HG02885 (cell line): Measurements from ENCODE around the gene ST3GAL4.
"Not testable (repeated sequence)": the region's sequence is repeated elsewhere in the genome, so short reads cannot be mapped to it uniquely, and the experiment has no call there.

Source experiments
- ATAC-seq: cut with Tn5 transposase; IDR thresholded peaks from one replicate; pipeline ENCODE4 v1.9.1; 2021; ENCODE audit warnings: mild to moderate bottlenecking; ENCODE audit not compliant: unreplicated experiment, poor library complexity

ST3GAL4 gene

DNA sequence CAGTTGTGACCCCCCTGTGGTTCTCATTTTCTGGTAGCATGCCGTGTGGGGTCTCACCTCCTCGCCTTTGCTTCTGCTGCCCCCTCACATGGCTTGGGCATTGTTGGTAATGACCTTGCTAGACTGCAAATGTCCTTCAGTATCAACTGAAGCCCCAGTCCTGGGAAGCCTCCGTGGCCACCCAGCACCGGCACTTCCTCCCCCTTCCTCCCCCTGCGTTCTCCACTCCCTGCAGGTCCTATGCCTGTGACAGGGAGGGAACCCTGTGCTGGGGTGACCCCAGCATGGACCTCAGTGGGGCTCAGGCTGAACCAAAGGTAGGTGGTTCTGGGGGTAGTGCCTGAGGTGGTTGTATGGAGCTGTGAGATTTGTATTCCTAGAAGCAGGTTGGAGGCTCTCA is 5.9 kb downstream of the ST3GAL4 start:
- no peak for ATAC-seq

DNA sequence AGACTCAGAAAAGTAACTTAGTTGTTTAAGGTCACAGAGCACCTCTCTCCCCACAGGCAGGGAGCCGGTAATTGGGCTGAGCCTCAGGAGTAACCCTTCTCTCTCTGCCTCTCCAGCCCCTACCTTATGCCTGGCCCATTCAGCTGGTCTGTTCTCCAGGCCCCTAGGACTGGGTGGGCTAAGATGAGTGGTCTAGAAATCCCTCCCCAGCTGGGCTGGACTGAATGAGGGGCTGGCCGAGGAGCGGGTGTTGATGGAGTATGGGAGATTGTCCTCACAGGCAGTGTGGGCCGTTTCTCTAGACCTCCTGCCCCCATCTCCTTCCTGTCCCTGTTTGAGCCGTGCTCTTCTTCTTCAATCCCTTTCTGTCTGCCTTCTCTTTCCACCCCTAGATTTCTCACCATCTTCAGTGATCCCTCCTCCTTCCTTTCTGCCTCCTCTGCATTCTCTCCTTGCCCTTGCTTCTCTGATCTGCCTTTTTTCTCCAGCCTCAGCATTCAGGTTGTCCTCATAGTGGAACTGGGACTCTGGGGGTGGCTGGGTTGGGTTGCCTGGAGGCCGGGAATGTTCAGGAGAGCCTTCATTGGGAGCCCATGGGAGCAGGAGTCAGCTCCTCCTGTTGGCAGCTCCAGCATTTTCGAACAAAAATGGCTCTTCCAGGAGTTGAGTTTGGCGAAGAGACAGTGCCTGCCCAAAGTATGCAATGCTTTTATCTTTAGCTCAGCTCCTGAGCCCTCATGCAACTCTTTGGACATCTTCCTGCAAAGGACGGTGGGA is 7.6 kb downstream of the ST3GAL4 start:
- no peak for ATAC-seq

DNA sequence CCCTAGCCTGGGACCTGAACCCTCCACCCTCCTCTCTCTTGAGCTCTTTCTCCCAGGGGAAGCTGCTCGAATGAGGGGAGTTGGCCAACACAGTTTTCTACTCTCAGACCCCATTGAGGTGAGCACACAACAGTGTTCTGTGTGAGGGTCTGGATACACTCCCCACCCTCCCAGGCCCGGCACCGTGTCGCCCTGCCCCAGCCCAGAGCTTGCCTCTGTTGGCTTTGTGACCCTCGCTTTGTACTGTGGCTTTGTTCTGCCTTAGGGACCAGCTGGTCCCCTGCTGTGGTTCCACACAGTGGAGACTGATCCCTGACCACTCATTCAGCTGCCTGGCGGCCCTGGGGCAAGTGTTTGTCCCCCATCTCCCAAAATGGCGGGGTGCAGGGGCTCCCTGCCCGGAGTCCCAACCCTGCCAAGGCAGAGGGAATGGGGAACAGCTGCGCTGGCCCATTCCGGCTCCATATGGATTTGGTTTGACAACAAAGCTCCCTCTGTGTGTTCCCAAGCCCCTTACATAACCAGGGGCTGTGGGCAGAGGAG is 8.3 kb downstream of the ST3GAL4 start:
- no peak for ATAC-seq

DNA sequence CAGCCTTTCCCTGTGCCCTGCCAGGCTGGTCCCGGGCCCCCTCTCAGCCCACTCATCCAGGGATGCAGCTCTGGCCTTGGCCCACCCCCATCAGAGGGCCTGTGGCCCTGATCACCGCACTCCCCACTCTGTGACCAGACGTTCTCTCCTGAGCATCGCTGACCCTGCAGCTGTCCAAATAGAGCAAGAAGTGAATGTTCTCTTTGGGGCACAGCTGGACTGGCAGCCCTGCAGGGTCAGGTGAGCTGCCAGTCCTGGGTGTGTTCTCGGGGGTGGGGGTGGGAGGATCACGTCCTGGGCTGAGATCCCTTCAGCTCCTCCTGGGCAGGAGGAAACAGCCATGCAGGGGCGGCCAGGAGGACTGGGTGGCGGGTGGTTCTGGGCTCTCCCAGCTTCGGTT is 9.2 kb downstream of the ST3GAL4 start:
- not testable (repeated sequence) for ATAC-seq

DNA sequence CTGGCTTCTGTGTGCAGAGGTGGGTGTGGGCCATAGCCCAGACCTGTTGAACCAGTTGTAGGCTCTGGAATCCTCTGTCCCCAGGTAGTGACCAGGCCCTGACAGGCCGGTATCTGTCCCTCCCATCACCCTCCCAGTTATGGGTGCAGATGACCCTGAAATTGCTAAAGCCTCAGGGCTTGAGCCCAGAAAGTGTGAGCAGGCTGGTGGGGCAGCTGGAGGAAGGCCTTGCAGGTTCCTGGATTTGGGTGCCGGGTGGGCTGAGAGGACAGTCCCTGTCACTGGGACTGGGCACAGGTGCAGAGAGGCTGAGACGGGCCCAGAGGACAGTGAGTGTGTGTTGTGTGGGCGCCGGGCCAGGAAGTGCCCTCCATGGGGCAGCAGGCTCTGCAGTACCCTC is 10.0 kb downstream of the ST3GAL4 start:
- ATAC-seq = not testable (repeated sequence)

DNA sequence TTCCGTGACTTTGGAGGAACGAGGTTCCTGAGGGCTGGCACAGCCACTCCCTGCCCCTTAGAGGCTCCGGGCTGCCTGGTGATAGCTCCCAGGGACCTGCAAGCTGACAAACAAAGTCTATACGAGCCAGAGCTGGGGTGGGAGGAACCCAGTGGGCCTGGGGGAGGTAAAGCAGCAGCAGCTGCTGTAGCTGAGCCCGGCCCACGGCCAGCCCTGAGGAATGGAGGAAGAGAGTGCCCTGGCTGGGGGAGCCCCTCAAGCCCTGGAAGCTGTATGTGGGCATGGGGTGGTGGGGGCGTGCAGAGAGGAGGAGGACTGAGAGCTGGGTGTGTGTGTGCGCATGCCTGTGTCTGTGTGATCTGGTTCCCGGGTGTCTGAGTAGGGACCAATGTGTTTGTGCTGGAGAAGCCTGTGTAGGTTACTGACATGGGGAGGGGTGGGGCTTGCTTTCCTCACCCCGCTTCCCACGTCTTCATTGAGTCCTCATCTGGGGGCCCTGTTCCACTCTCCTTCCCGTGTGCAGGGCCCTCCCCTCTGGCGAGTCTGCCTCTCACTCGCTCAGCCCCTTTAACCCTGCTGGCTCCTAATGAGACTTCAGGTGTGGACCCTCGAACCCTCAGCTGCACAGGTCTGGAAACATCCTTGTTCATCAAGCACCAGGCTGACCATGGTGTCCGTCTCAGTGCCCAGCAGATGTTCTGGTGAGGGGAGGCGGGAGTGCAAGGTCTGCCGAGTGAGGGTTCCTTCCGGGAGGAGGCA is 10.8 kb downstream of the ST3GAL4 start:
- ATAC-seq = no peak

DNA sequence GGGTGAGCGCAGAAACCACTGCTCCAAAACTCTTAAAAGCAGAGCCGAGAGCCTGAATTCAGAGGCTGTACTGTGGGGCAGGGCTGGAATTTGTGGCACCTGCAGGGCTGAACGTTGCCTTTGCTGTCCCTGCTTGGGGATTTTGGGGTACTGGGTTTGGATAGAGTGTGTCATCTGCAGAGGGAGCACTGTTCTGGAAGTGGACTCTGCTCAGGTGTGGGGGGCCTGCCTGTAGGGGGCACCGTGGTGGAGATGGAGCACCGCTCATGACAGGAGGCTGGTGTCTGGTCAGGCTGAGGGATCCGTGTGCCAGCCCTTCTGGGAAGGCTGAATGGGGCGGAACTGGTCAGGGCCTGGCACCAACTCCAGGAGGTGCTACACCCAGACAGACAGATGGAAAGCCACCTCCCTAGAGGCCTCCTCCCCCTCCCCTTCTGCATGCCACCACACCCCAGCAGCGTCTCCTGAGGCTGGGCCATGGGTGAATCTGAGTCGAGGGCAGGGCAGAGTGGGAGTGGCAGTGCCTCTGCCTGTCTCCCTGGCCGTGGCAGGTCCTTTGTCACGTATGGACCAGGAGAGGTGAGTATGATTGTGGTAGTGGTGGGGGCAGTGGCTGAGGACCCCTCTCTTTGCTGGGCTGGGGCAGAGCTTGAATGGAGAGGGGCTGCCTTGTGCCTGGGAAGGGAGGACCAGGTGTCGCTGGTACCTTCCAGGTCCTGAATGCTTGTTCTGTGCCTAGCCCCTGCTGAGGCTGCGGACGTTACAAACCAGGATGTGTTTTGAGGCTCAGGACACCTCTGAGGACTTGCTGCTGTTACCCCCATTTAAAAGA is 11.6 kb downstream of the ST3GAL4 start:
- not testable (repeated sequence) for ATAC-seq

DNA sequence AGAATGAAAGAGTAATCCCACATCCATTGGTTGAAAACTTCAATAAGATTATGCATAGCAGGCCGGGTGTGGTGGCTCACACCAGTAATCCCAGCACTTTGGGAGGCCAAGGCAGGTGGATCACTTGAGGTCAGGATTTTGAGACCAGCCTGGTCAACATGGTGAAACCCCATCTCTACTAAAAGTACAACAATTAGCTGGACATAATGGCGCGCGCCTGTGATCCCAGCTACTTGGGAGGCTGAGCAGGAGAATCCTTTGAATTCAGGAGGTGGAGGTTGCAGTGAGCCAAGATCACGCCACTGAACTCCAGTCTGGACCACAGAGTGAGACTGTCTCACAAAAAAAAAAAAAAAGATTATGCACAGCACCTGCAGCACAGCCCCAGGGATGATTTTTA is 12.3 kb downstream of the ST3GAL4 start:
- not testable (repeated sequence) for ATAC-seq

DNA sequence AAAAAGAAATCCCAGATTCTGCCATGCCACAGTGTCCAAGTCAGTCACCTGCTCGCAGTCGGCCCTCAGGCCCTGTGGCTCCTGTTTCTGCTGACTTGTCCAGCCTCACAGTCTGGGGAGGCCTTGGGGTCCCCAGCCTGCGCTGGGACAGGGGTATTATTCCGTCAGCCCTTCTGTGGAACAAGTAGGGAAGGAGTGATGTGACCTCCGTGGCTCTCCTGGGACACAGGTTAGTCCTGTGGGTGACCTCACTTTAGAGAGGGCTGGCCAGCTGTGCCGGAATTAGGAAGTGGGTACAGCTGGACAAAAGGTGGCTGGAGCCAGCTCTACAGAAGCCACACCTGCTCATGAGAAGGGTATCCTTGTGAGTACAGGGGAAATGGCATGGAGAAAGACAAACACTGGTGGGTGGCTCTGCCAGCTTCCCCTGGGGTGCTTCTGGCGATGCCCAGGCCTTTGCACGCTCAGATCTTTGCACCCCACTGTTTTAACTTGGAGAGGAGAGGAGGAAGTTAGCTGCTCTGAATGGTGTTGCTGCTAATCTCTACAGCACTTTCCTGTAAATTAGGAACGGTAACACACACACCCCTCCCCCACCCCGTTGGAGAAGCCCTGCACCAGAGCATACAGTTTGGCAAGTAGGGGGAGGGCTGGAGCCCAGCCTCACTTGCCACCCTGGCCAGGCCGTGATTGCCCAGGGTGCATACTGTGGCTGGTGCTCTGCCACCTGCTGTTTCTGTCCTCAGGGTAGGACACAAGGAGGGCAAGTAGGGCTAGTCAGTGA is 13.0 kb downstream of the ST3GAL4 start:
- not testable (repeated sequence) for ATAC-seq

DNA sequence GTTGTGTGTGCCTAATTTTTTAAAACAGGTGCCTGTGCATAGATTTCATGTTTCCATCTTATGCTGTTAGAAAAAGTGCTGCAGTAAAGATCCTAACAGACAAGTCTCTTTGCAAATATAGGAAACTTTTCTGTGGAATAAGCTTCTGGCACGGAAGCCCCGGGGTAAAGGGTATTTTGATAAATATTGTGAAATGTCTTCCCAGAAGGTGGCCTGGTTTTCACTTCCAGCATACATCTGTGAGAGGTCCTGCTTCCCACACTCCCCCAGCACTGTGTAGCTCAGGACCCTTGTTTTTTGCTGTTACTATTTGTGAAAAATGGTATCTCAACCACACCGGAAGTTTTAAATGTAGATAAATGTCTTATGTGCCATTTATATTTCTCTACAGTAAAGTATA is 14.5 kb downstream of the ST3GAL4 start:
- no peak for ATAC-seq

DNA sequence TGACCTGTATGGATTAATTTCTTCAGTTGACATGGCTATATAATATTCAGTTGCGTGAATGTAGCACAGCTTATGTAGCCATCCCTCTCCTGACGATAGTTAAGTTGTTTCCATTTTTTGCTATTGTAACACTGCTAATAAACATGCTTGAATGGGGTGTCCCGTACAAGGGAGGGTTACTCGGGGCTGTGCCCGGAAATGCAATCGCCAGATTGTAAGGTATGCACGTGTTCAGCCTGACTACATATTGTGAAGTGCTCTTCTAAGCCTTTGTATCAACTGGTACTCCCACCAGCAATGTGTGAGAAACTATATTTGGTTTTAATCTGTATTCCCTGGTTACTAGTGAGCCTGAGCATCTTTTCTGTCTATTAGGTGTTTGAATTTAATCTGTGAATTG is 16.1 kb downstream of the ST3GAL4 start:
- ATAC-seq = no peak

DNA sequence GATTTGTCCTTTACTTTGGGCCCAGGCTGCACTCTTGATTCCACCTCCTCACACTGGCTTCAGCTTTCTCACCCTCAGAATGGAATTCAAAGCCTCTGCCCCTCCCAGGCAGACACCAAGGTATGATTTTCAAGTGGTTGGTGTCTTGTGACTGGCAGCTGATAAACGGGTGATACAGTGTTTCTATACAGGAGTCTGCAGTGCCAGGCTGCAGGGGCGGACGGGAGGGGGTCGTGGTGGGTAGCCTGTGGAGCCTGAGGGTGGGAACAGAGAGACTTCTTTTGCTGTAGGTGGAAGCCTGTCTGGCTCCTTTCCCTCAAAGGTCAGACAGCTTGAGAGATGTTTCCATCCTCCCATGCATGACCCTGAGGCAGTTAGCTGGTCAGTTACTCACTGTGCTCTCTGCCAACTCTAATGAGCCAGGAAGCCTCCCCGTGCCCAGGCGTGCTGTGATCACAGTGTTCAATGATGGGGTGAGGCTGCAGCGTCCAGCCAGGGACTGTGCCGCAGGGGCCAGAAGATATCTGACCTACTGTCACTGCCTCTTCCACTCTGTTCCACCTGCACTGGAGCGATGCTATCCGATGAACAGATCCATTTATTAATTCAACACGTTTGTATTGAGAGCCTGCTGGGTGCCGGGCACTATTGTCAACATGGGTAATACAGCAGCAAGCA is 18.0 kb downstream of the ST3GAL4 start:
- ATAC-seq = not testable (repeated sequence)

DNA sequence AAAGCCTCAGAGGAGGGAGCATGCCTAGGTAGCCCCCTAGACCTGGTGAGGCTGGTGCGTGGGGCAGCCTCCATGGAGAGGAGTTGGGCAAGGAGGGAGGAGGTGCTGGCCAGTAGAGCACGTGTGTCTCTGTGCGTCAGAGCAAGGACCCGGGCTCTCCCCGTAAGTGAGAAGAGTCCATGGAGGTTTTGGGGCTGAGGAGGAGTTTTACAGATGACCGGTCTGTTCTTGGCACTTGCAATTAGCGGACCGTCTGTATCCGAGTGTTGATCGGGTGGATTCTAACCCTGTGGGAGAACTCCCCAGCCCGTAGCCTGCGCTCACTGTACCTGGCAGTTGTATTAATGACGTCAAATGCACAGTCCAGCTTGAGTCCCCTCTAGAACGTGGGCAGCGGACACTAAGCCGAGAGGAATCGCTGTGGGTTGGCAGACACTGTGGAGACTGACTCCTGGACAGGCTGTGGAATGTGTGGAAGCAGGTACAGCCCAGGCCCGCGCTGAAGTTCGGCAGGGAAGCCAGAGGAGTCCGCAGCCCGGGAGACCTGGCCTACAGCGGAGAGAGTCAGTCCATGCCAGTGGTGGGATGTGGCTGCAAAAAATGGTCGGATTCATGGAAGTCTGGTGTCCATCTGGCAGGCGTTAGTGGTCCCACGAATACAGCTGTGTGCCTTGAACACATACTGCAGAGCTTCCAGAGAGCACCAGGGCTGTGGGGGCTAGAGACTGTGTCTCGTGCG is 19.2 kb downstream of the ST3GAL4 start:
- ATAC-seq = not testable (repeated sequence)

DNA sequence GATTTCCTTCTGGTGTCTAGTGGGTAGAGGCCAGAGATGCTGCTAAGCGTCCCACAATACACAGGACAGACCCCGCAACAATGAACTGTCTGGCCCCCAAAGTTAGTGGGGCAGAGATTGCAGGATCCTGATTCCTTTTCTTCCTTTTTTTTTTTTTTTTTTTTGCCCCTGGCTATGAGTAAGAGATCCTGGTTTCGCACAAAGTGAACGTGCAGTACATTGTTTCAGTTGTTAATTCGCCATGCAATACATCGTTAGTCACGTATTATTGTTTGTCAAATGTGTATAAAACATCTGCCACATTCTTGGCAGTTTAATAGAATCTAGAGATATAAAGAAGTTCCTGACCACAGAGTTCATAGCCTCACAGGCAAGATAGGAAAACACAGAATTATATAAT is 20.2 kb downstream of the ST3GAL4 start:
- no peak for ATAC-seq

DNA sequence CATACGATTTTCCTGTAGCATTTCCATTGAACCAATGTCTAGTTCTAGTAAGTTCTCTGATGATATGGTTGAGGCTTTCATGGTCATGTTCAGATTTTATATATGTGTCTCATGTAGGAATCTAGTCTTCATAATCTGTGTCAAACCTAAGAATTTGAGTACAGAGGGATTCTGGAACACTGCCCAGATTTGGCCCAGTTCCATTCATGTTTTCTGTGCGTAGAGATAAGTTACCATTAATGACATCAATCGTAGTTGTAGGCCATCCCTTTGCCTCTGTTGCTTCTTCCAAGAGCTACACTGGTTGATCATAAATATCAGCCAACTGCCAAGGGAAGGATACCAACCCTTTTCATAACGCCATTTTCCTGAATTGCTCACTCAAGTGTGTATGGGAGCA is 23.3 kb downstream of the ST3GAL4 start:
- ATAC-seq = no peak

DNA sequence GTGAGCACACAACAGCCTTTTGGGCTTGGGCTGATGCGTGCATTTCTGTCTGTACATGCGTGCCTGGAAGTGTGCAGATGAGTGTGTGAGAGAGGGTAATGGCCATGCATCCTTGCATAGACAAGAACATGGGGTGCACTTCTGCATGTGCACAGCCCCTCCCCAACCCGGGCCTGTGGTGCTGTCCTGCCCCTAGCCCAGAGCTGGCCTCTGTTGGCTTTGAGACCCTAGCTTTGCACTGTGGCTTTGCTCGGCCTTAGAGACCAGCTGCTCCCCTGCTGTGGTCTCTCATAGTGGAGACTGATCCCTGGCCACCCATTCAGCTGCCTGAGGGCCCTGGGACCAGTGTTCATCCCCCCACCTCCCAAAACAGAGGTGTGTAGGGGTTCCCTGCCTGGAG is 25.4 kb downstream of the ST3GAL4 start:
- ATAC-seq = no peak

DNA sequence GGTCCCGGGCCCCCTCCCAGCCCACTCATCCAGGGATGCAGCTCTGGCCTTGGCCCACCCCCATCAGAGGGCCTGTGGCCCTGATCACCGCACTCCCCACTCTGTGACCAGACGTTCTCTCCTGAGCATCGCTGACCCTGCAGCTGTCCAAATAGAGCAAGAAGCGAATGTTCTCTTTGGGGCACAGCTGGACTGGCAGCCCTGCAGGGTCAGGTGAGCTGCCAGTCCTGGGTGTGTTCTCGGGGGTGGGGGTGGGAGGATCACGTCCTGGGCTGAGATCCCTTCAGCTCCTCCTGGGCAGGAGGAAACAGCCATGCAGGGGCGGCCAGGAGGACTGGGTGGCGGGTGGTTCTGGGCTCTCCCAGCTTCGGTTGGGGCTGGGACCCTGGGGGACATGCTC is 26.5 kb downstream of the ST3GAL4 start:
- not testable (repeated sequence) for ATAC-seq

DNA sequence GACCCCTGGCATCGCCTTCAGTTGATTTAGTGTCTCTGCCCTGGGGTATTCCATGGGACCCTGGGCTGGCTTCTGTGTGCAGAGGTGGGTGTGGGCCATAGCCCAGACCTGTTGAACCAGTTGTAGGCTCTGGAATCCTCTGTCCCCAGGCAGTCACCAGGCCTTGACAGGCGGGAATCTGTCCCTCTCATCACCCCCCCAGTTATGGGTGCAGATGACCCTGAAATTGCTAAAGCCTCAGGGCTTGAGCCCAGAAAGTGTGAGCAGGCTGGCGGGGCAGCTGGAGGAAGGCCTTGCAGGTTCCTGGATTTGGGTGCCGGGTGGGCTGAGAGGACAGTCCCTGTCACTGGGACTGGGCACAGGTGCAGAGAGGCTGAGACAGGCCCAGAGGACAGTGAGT is 27.2 kb downstream of the ST3GAL4 start:
- ATAC-seq = not testable (repeated sequence)
